ENCODE data around the gene ANO8. TPM values are rescaled to one million over a fixed set of nuclear protein-coding genes. Genes with fewer than 3 reads are reported as not detected.
A peak's percentile ranks its signal among the peaks of the same experiment; 100 is the strongest.

The ANO8 gene
- total and polyA plus RNA-seq, 11 donors = 4.8 to 11.0 (median 7.9) TPM

DNA sequence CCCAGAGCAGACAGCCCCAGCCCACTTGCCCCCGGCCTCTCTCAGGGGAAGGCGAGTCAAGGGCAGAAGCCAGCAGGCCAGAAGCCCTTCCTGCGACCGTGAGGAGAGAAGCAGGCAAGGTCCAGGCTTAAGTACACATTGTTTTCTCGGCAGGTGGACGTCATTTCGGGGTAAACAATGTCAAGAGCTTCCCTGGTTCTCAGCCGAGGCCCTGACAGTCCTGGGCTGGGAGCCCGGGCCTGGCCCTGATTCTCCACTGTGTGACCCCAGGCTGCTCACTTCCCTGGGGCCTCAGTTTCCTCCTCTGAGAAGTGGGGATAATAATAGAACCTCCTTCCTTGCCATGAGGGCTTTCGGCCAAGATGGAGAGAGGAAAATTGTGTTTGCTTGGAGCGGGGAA is 23.1 kb upstream of the ANO8 start:
- peak; percentile 16 to 86 (median 47) for ATAC-seq

DNA sequence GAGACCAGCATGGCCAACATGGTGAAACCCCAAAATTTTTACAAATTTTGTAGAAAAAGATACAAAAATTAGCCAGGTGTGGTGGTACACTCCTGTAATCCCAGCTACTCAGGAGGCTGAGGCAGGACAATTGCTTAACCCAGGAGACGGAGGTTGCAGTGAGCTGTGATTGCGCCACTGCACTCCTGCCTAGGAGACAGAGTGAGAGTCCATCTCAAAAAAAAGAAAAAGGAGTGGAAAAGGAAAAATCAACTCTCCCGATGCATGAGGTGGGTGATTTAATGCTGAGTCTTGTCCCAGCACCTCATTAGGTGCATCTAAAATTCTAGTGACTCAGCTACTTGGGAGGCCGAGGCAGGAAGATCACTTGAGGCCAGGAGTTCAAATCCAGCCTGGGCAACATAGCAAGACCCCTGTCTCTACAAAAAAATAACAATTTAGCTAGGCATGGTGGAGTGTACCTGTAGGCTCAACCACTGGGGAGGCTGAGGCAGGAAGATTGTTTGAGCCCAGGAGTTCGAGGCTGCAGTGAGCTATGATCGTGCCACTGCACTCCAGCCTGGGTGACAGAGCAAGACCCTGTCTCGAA is 22.5 kb upstream of the ANO8 start:
- no peak for TF ChIP-seq POLR2A (IDR thresholded peaks at IDR 0.05)
- TF ChIP-seq, protein P1, sequence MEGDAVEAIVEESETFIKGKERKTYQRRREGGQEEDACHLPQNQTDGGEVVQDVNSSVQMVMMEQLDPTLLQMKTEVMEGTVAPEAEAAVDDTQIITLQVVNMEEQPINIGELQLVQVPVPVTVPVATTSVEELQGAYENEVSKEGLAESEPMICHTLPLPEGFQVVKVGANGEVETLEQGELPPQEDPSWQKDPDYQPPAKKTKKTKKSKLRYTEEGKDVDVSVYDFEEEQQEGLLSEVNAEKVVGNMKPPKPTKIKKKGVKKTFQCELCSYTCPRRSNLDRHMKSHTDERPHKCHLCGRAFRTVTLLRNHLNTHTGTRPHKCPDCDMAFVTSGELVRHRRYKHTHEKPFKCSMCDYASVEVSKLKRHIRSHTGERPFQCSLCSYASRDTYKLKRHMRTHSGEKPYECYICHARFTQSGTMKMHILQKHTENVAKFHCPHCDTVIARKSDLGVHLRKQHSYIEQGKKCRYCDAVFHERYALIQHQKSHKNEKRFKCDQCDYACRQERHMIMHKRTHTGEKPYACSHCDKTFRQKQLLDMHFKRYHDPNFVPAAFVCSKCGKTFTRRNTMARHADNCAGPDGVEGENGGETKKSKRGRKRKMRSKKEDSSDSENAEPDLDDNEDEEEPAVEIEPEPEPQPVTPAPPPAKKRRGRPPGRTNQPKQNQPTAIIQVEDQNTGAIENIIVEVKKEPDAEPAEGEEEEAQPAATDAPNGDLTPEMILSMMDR (IDR thresholded peaks at IDR 0.05) = no peak
- no peaks in the 10 kb centered on the region for H3K9me3 ChIP-seq
- no peaks in the 10 kb centered on the region for H3K36me3 ChIP-seq
- whole genome bisulfite sequencing, 4 donors = 89 to 90% (median 90%) methylated on average over 7 of the region's 7 CpGs
- H3K4me1 ChIP-seq = peaks cover 0 to 26% (median 8%) of the 10 kb centered on the region in 12 donors
- H3K27me3 ChIP-seq = no peaks in the 10 kb centered on the region
- H3K4me3 ChIP-seq = no peak overlapping the region
- intact Hi-C loops (cut with DNase I) = no loop called here
- no peak for DNase-seq
- ATAC-seq = no peak
- peak overlapping the region in 10 of 12 donors; percentile 6 to 53 (median 47) for H3K27ac ChIP-seq

More for the DNA sequence above, 23.1 kb upstream of the ANO8 start:
- TF ChIP-seq, protein P1 (IDR thresholded peaks at IDR 0.05) = no peak
- no peak for TF ChIP-seq POLR2A (IDR thresholded peaks at IDR 0.05)
- Histone ChIP-seq H3K27me3 (no peaks in the 10 kb centered on the region), H3K4me3 (no peak overlapping the region), H3K9me3 (no peaks in the 10 kb centered on the region), H3K27ac (peak overlapping the region in 10 of 12 donors; percentile 6 to 57 (median 47)), H3K36me3 (no peaks in the 10 kb centered on the region), H3K4me1 (peaks cover 0 to 21% (median 5%) of the 10 kb centered on the region in 12 donors)
- intact Hi-C loops (cut with DNase I) = no loop called here
- DNase-seq = peak in 1 of 5 donors; percentile 40
- WGBS, 4 donors = 55 to 66% (median 59%) methylated on average over 8 to 11 of the region's 11 CpGs

DNA sequence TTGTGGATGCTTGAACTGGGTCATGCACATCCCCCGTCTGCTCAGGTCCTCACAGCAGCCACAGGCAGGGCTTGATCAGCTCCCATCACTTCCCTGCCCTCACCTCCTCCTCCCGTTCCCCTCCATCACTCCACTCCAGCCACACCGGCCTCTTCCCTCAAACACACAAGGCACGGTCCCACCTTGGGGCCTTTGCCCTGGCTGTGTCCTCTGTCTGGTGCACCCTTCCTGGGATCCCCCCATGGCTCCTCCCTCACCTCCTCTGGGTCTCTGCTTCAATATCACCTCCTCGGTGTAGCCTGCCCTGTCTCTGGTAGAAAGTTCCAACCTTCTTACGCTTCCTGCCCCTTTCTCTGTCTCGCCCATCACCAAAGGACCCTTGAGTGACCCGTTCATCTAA is 18.7 kb upstream of the ANO8 start:
- no peak for ATAC-seq
- Histone ChIP-seq H3K36me3 (no peaks in the 10 kb centered on the region), H3K27me3 (no peaks in the 10 kb centered on the region), H3K9me3 (no peaks in the 10 kb centered on the region), H3K27ac (peak overlapping the region in 1 of 12 donors; percentile 34), H3K4me3 (no peak overlapping the region), H3K4me1 (peaks cover 0 to 47% (median 20%) of the 10 kb centered on the region in 12 donors)
- DNase-seq = no peak
- intact Hi-C loops (cut with DNase I) = no loop called here
- TF ChIP-seq, protein P1 (IDR thresholded peaks at IDR 0.05) = no peak
- no peak for TF ChIP-seq POLR2A (IDR thresholded peaks at IDR 0.05)
- WGBS, 4 donors = 71 to 78% (median 76%) methylated on average over 8 of the region's 8 CpGs

DNA sequence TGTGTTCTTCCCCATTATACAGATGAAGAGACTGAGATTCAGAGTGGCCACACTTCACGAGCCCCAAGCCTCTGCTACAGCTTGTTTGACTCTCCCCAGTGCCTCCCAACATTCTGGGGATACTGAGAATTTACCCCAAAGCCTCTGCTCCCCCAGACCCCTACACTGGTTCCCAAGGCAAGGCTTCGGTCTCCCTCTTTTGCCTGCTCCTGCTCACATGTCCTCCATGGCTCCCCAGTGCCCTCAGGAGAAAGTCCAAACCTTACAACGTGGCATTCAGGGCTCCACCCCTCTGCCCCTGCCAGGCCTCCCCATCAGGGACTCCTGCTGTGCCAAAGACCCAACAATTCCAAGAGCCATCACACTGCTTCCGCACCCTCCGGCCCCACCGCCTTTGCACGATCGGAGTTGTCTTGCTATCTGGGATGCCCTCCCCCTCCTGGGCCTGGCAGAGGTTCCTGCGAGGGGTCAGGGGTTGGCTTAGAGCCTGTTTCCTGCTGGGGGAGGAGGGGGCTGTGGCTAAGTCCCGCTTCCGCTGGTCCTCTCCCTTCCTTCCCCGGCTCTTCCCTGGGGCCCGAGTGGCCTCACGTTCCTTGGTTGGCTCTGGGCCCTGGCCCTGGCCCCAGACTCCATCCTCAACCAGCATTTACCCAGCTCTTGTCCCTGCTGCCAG is 18.1 kb upstream of the ANO8 start:
- H3K27me3 ChIP-seq = no peaks in the 10 kb centered on the region
- DNase-seq = no peak
- no peak overlapping the region for H3K4me3 ChIP-seq
- H3K27ac ChIP-seq = peak overlapping the region in 3 of 12 donors; percentile 29 to 41 (median 34)
- peak in 2 of 4 donors; percentile 17 to 38 for ATAC-seq
- no peaks in the 10 kb centered on the region for H3K36me3 ChIP-seq
- TF ChIP-seq POLR2A (IDR thresholded peaks at IDR 0.05) = no peak
- TF ChIP-seq, protein P1 (IDR thresholded peaks at IDR 0.05) = no peak
- WGBS, 4 donors = 25 to 46% (median 33%) methylated on average over 8 to 14 of the region's 14 CpGs
- H3K4me1 ChIP-seq = peaks cover 0 to 47% (median 25%) of the 10 kb centered on the region in 12 donors
- intact Hi-C loops (cut with DNase I) = no loop called here
- no peaks in the 10 kb centered on the region for H3K9me3 ChIP-seq
